ENCODE results near the gene PRKG1. TPM values are rescaled to one million over a fixed set of nuclear protein-coding genes. Genes with fewer than 3 reads are reported as not detected.

Gene PRKG1
- total and polyA plus RNA-seq, 2 of the 8 experiments (the other 6 are each of a cell fraction or from before 2014, with no cell fraction given): 4.2 to 15.2 TPM

- Histone ChIP-seq H2BK15ac (ENCODE audit: low read length) (no peak overlapping the region), H3K4me2 (ENCODE audit: insufficient read depth in 1 of 2, low read depth in 2 of 2, low read length in 2 of 2) (no peak overlapping the region), H3K14ac (ENCODE audit: insufficient read length) (no peak overlapping the region), H2BK5ac (ENCODE audit: low read depth, low read length) (no peak overlapping the region), H2BK120ac (replicated peaks; ENCODE audit: low read depth, low read length) (no peak overlapping the region), H3K79me2 (ENCODE audit: control insufficient read depth in 1 of 2, insufficient read depth in 2 of 2, low read length in 2 of 2) (no peaks in the 10 kb centered on the region), H2BK20ac (ENCODE audit: low read length) (no peak overlapping the region), H2BK12ac (ENCODE audit: low read depth, low read length) (no peak overlapping the region), H4K91ac (replicated peaks; ENCODE audit: insufficient read length, low read length) (no peak overlapping the region), H3K9me3 (ENCODE audit: insufficient read depth in 2 of 2, low read depth in 1 of 2, low read length in 1 of 2) (no peaks in the 10 kb centered on the region), H3K27ac (ENCODE audit: low read depth, low read length) (no peak overlapping the region), H3K56ac (replicated peaks; ENCODE audit: insufficient read length, low read depth, low read length) (no peak overlapping the region), H3K4me3 (ENCODE audit: extremely low read depth in 1 of 4, insufficient read depth in 2 of 4, low read depth in 3 of 4, low read length in 4 of 4) (no peak overlapping the region), H4K8ac (ENCODE audit: extremely low read depth, insufficient read depth, low read length) (no peak overlapping the region), H3K9ac (replicated peaks in 1 of 4; ENCODE audit: extremely low read depth in 1 of 4, low read depth in 3 of 4, low read length in 3 of 4) (no peak overlapping the region), H3K4ac (replicated peaks; ENCODE audit: insufficient read length, low read depth, low read length) (no peak overlapping the region), H3K27me3 (replicated peaks in 1 of 4; ENCODE audit: control insufficient read depth in 3 of 4, extremely low read depth in 1 of 4, insufficient read depth in 3 of 4, low read length in 3 of 4) (no peaks in the 10 kb centered on the region), H2AFZ (ENCODE audit: low read length) (no peak overlapping the region), H3K18ac (ENCODE audit: extremely low read depth, low read length) (no peak overlapping the region), H3K23me2 (ENCODE audit: low read depth, low read length) (no peaks in the 10 kb centered on the region; the same call in 1 of the 2 replicates), H3K36me3 (ENCODE audit: control insufficient read depth in 2 of 4, insufficient read depth in 4 of 4, low read length in 3 of 4) (no peaks in the 10 kb centered on the region), H3K79me1 (ENCODE audit: low read depth, low read length) (no peaks in the 10 kb centered on the region), H4K5ac (ENCODE audit: insufficient read length, low read depth, low read length) (no peak overlapping the region), H2AK5ac (ENCODE audit: low read depth, low read length) (no peak overlapping the region), H3K23ac (ENCODE audit: insufficient read length) (no peak overlapping the region), H4K20me1 (replicated peaks in 1 of 2; ENCODE audit: control insufficient read depth in 1 of 2, insufficient read depth in 2 of 2, low read length in 2 of 2) (no peaks in the 10 kb centered on the region), H3K4me1 (replicated peaks in 1 of 4; ENCODE audit: control insufficient read depth in 3 of 4, insufficient read depth in 4 of 4, low read length in 3 of 4) (peaks cover 0 to 3% (median 1%) of the 10 kb centered on the region in 4 experiments; a peak in 3 of 7 replicates)
- ChIA-PET CTCF (ENCODE audit: partially characterized antibody) (no interaction called here), POLR2A (ENCODE audit: partially characterized antibody) (no interaction called here)
- WGBS, 2 experiments (ENCODE audit: extremely low coverage in 1 of 2, insufficient coverage in 1 of 2, insufficient read length in 1 of 2, insufficient replicate concordance in 2 of 2, low coverage in 1 of 2, low lambda C conversion rate in 2 of 2, missing lambda C conversion rate in 1 of 2): 87% methylated on average over 3 of the region's 3 CpGs; no CpG with 5 or more reads in 1 of the 2 experiments
- peak; percentile 7 for FAIRE-seq
- no peak for DNase-seq (ENCODE audit: low read depth in 1 of 2, low spot score in 2 of 2)
- TF ChIP-seq KDM5A (IDR thresholded peaks at IDR 0.05; ENCODE audit: low read length) (no peak), TAF1 (IDR thresholded peaks at IDR 0.05; ENCODE audit: low read depth, low read length) (no peak), CHD2 (IDR thresholded peaks at IDR 0.05; ENCODE audit: low read length) (no peak)
Observed at GRCh38 chr10:51425431-51425830, 351.1 kb downstream of the PRKG1 start.

Measured in H1 (cell line).